GM19397 (cell line): ENCODE measurements around the gene SYNE1.

ENCODE experiments used
- ATAC-seq: cut with Tn5 transposase; IDR thresholded peaks from one replicate; pipeline ENCODE4 v1.9.1; 2021; ENCODE audit warnings: mild to moderate bottlenecking, moderate library complexity; ENCODE audit not compliant: unreplicated experiment

Gene SYNE1

DNA sequence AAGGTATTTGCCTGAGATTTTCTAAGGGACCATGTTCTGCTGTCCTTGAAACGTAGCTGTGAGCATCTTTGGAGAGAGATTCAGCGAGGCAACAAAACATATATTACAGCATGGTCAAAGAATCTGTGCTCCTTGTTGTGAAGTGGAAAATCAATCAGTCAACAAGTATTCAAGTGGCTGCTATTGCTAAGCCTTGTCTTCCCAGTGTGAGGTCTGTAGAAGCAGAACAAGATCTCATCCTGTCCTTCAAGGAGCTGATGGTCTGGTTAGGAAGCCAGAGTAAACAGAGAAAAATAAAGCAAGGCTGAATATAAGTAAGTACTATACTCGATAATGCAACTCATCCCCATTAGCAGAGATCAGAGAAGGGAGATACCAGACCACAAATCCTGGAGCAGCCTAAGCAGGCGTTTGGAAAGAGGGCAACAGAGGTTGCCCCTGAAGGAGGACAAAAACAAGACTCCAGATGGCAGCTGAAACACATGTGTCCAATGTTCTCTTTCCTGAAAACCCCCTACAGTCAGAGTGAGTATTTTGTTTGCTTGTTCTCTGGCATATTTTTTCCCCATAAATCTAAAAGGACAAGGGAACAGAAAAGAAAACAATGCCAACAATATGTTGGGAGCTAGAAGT lies 392.0 kb downstream of the SYNE1 start:
- ATAC-seq, result no peak

GRCh38 chr6:152241013-152241766 lies 396.0 kb downstream of the SYNE1 start:
- no peak for ATAC-seq

GRCh38 chr6:152240436-152240835 lies 396.7 kb downstream of the SYNE1 start:
- no peak for ATAC-seq

DNA sequence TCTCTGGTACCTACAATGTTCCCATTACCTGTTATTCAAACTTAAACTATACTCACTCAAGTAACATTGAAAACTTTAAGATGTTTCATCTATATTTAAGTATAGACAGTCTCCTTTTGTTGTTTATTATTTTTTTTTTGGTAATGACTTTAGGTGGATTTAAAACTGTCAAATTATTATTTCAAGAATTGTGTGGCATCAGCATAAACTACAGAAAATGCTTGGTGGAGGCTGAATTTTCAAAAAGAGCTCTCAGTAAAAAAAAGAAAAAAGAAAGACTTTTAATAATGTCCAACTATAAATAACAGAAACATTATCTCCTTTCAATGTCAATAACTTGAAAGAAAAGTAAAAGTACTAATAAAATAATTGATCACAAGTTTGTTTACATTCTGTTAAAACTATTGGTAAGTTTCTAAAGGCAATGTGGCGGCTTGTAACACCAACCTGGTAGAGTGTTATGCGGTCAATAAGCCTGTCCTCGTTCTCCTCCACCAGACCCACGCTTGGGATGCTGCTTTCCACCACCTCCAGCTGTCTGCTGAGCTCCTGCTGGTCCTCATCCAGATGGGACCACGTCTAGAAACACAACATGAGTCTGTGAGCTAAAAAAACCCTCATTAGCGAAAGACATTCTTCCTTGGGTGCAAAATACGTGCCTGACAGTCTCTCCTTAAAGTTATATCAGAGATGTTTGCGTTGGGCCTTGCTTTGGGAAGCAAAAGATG lies 400.6 kb downstream of the SYNE1 start:
- ATAC-seq, result no peak

DNA sequence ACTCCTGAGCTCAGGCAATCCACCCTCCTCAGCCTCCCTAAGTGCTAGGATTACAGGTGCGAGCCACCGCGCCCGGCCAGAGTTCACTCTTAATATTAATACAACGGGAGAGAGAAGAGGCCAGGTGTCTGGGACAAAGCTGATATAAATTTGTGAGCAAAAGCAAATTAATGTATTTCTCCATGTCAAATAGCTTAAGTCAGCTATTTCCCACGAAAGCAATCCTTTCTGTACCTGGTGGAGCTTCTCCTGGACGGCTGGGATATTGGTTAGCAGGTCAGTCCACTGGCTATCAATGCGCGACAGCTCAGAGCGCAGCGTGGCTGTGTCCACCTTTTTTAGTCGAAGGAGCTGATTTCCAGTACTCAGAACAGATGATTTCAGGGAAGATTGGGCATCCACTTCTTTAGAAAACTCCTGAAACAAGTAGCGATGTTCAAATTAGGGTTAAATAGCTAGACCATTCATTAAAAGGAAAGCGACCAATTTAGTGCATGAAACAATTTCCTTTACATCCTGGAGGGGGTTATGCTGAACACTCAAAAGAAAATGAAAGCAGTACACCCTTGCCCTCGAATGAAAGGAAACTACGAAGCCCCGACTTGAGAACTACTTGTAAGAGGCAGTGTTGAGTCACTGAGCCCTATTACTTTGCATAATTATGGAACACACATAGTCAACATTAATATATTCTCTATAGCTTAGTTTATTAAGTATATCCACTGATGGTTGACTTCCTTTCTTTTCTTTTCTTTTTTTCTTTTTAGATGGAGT lies 403.4 kb downstream of the SYNE1 start:
- ATAC-seq, result no peak

DNA sequence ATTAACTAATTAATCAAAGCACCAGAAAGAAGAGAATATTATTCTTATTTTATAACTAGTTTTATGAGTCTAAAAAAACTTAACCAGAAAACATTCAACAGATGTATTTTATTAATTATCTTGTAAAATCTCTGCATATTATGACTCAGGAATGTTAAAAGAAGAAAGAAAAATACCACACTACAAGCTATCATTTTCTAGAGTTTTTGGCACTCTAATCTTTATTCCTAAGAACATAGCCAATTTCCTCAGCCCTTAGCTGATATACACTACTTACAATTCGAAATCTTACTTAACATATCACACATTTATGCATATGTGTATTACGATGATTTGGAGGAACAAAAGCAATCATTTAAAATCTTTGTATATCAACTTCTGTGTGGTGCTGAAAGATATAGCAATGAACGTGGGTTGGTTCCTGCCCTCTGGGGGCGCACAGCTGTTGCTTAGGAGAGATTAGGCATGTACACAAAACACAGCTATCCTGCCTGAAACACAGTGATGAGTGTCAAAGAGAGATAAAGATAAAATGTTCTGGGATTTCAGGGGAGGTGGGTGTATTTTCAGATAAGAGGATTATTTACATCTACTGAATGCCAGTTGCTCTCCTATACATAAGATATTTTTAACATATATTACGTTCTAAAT lies 404.5 kb downstream of the SYNE1 start:
- ATAC-seq, result no peak

- no peak for ATAC-seq
These were observed 407.8 kb downstream of the SYNE1 start for GRCh38 chr6:152229330-152229729.

DNA sequence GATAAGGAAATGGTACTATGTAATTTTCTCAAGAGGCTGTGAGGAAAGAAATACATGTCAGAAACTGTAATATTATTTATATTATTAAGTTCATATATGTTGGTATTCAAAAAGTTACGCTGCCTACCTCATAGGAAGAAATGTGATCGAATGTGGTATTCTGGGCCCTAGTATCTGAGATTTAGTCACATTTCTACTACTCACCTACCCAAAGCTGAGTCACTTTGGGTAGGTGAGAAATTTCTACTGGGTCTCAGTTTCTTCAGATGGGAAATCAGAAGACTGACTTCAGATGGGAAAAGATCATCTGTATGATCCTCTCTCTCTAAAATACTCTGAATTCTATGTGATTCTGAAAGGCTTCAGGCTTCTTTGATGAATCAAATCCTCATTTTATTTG lies 411.0 kb downstream of the SYNE1 start:
- no peak for ATAC-seq

- ATAC-seq, result no peak
These were observed 411.8 kb downstream of the SYNE1 start for GRCh38 chr6:152225241-152225934.

GRCh38 chr6:152223636-152224035 lies 413.5 kb downstream of the SYNE1 start:
- no peak for ATAC-seq

DNA sequence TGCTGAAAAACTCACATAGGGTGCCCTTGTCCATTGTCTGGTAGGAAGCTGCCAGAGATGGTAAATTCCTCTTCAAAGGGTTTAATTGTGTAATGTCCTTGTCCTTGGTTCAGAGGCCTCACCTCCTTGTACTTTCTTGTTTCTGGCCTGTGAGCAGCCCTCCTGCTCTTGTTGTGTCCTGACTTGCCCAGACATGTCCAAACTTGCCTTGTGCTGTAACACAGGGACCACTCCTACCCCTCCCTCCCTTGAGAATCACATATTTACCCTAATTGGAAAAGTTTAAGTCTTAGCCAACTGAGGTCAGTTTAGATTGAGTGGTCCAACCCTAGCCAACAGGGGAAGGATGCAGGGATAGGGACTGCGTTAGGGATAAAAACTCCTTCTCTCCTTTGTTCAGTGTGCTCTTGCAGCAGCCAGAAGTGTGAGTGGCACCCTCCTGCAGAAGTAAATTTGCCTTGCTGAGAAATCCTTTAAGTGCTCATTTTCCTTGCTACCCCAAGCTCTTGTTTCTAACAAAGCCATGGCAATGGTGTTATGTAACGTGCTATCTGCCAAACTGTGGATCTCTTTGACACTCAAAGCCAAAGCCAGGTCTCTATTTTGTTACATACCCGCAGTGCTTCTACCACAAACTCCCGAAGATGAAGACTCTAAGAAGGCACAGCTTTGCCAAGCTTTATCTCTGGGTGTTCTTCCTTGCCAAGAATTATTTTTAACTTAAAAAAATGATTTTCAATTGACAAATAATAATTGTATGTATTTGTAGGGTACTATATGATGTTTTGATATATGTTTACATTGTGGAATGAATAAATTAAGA lies 415.1 kb downstream of the SYNE1 start:
- ATAC-seq, result no peak

DNA sequence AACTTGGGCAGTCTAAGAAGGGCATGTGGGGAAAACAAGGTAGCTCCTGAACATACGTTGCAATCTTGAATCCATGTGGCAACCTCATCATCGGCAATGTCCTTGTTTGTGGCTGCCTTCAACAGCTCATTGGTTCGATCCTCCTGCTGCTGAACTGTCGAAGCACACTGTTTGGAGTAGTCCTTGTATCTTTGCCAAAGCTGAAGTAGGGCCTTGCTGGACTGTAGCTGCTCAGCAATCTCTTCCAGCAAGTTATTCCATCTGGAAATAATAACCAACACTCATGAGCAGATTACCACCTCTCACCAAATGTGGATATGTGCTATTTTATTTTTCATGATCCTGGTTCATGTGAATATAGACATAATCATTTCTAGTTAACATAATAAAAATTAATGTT lies 416.4 kb downstream of the SYNE1 start:
- no peak for ATAC-seq

- ATAC-seq, result no peak
These were observed 418.3 kb downstream of the SYNE1 start for GRCh38 chr6:152218887-152219286.

- ATAC-seq, result no peak
These were observed 424.7 kb downstream of the SYNE1 start for GRCh38 chr6:152212437-152212836.

GRCh38 chr6:152209211-152209610 lies 428.0 kb downstream of the SYNE1 start:
- no peak for ATAC-seq

- ATAC-seq, result no peak
These were observed 429.0 kb downstream of the SYNE1 start for GRCh38 chr6:152207915-152208714.

DNA sequence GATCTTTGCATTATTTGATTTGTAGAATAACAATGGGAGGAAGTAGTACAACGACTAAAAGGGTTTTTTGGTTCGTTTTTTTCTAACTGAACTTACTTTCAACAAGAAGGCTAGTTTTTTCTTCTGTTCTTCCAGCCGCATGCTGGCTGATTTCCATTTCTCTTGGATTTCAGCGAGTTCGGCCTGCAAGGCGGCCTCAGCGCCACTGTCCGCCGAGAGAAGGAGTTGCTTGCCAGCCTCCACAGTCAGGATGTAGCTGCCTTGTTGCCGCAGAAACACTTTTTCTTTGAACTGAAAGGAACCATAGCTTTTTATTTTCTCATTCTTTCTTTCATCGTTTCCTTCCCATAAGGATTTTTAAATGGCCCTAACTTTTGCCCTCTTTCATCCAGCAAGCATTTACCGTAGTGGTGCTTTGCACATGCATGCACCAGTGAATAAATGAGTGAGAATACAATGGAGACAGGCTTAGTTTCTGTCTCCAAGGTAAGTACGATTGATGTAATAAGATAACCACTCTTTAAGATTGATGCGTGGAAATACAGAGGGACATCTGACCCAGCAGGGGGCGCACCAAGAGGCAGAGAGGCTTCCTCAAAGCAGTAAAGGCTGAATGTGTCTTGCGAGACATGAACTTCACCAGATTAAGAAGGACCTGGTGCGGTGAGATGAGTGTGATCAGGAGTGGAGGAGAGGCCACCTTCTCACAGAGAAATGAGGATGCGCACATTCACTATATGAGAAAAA lies 430.9 kb downstream of the SYNE1 start:
- no peak for ATAC-seq

DNA sequence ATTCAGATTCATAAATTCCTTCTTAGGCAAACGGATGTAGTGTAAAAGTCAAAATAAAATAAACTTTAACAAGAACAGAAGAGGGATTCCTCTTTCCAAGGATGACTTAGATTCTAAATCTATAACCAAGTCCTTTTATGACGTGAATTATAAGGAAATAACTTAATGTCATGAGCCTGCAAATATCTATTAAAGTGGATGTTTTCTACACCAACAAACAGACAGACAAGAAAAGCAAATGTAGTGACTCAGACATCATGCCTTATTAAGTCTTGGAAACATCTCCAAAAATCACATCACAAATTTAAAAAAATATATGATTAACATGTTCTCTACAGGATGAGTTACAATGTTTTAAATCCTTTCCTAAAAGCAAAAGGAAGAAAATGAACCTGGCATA lies 432.6 kb downstream of the SYNE1 start:
- no peak for ATAC-seq
